ENCODE measurements around the gene RIMBP2. TPM values are rescaled to one million over a fixed set of nuclear protein-coding genes. Genes with fewer than 3 reads are reported as not detected.

RIMBP2 gene
- total and polyA plus RNA-seq, 4 donors: 0.05 to 2.9 (median 0.95) TPM

- Histone ChIP-seq H3K9me3 (ENCODE audit: control insufficient read depth in 4 of 4, insufficient read depth in 3 of 4, low read length in 3 of 4) (peaks cover 0 to 4% (median 0%) of the 10 kb centered on the region in 4 donors), H3K36me3 (ENCODE audit: control insufficient read depth in 4 of 4, insufficient read depth in 4 of 4, low read length in 4 of 4) (no peaks in the 10 kb centered on the region), H3K27me3 (ENCODE audit: control insufficient read depth in 3 of 3, insufficient read depth in 3 of 3, low read length in 2 of 3) (no peaks in the 10 kb centered on the region), H3K9ac (ENCODE audit: insufficient read depth in 1 of 2, low read length in 2 of 2) (no peak overlapping the region), H3K27ac (ENCODE audit: low read depth in 1 of 2, low read length in 1 of 2) (no peak overlapping the region), H3K4me3 (no peak overlapping the region), H3K4me1 (ENCODE audit: control insufficient read depth in 5 of 5, insufficient read depth in 5 of 5, low read length in 5 of 5) (no peaks in the 10 kb centered on the region)
- ATAC-seq (ENCODE audit: insufficient read depth, low FRiP score) (no peak), DNase-seq (no peak)
- 87 to 90% methylated on average over 11 of the region's 11 CpGs for WGBS, 2 donors
- TF ChIP-seq CTCF (IDR thresholded peaks at IDR 0.05; ENCODE audit: control extremely low read depth, extremely low read depth): no peak
Measured at GRCh38 chr12:130423136-130423535, 293.0 kb downstream of the RIMBP2 start.

- H3K27ac ChIP-seq (ENCODE audit: low read depth in 1 of 2, low read length in 1 of 2): no peak overlapping the region
- 92% methylated on average over 8 of the region's 8 CpGs for WGBS, 2 donors
- no peak for TF ChIP-seq CTCF (IDR thresholded peaks at IDR 0.05; ENCODE audit: control extremely low read depth, extremely low read depth)
Measured at GRCh38 chr12:130422676-130423075, 293.4 kb downstream of the RIMBP2 start.

GRCh38 chr12:130421896-130422295 is 294.2 kb downstream of the RIMBP2 start:
- Histone ChIP-seq H3K27me3 (ENCODE audit: control insufficient read depth in 3 of 3, insufficient read depth in 3 of 3, low read length in 2 of 3) (no peaks in the 10 kb centered on the region), H3K36me3 (ENCODE audit: control insufficient read depth in 4 of 4, insufficient read depth in 4 of 4, low read length in 4 of 4) (no peaks in the 10 kb centered on the region), H3K4me3 (no peak overlapping the region), H3K27ac (ENCODE audit: low read depth in 1 of 2, low read length in 1 of 2) (no peak overlapping the region), H3K4me1 (ENCODE audit: control insufficient read depth in 5 of 5, insufficient read depth in 5 of 5, low read length in 5 of 5) (no peaks in the 10 kb centered on the region), H3K9ac (ENCODE audit: insufficient read depth in 1 of 2, low read length in 2 of 2) (no peak overlapping the region), H3K9me3 (ENCODE audit: control insufficient read depth in 4 of 4, insufficient read depth in 3 of 4, low read length in 3 of 4) (peaks cover 0 to 4% (median 0%) of the 10 kb centered on the region in 4 donors)
- DNase-seq (no peak), ATAC-seq (ENCODE audit: insufficient read depth, low FRiP score) (no peak)
- WGBS, 2 donors: 67 to 82% methylated on average over 6 of the region's 6 CpGs
- no peak for TF ChIP-seq CTCF (IDR thresholded peaks at IDR 0.05; ENCODE audit: control extremely low read depth, extremely low read depth)

More at GRCh38 chr12:130422676-130423075, 293.4 kb downstream of the RIMBP2 start:
- Histone ChIP-seq H3K9ac (ENCODE audit: insufficient read depth in 1 of 2, low read length in 2 of 2) (no peak overlapping the region), H3K4me1 (ENCODE audit: control insufficient read depth in 5 of 5, insufficient read depth in 5 of 5, low read length in 5 of 5) (no peaks in the 10 kb centered on the region), H3K36me3 (ENCODE audit: control insufficient read depth in 4 of 4, insufficient read depth in 4 of 4, low read length in 4 of 4) (no peaks in the 10 kb centered on the region), H3K9me3 (ENCODE audit: control insufficient read depth in 4 of 4, insufficient read depth in 3 of 4, low read length in 3 of 4) (peaks cover 0 to 4% (median 0%) of the 10 kb centered on the region in 4 donors), H3K27me3 (ENCODE audit: control insufficient read depth in 3 of 3, insufficient read depth in 3 of 3, low read length in 2 of 3) (no peaks in the 10 kb centered on the region), H3K4me3 (no peak overlapping the region)
- ATAC-seq (ENCODE audit: insufficient read depth, low FRiP score) (no peak), DNase-seq (no peak)

GRCh38 chr12:130420071-130420470 is 296.0 kb downstream of the RIMBP2 start:
- no peak for ATAC-seq (ENCODE audit: insufficient read depth, low FRiP score)
- Histone ChIP-seq H3K27me3 (ENCODE audit: control insufficient read depth in 3 of 3, insufficient read depth in 3 of 3, low read length in 2 of 3) (no peaks in the 10 kb centered on the region), H3K9ac (ENCODE audit: insufficient read depth in 1 of 2, low read length in 2 of 2) (no peak overlapping the region), H3K4me1 (ENCODE audit: control insufficient read depth in 5 of 5, insufficient read depth in 5 of 5, low read length in 5 of 5) (no peaks in the 10 kb centered on the region), H3K4me3 (no peak overlapping the region), H3K36me3 (ENCODE audit: control insufficient read depth in 4 of 4, insufficient read depth in 4 of 4, low read length in 4 of 4) (no peaks in the 10 kb centered on the region), H3K27ac (ENCODE audit: low read depth in 1 of 2, low read length in 1 of 2) (no peak overlapping the region), H3K9me3 (ENCODE audit: control insufficient read depth in 4 of 4, insufficient read depth in 3 of 4, low read length in 3 of 4) (peaks cover 0 to 3% (median 0%) of the 10 kb centered on the region in 4 donors)
- WGBS, 2 donors: 60 to 81% methylated on average over 4 of the region's 4 CpGs
- no peak for TF ChIP-seq CTCF (IDR thresholded peaks at IDR 0.05; ENCODE audit: control extremely low read depth, extremely low read depth)
- no peak for DNase-seq

Measured in lung (tissue), 12 donors.